ENCODE data around the gene FAM219A. TPM values are rescaled to one million over a fixed set of nuclear protein-coding genes. Genes with fewer than 3 reads are reported as not detected.

The FAM219A gene, protein sequence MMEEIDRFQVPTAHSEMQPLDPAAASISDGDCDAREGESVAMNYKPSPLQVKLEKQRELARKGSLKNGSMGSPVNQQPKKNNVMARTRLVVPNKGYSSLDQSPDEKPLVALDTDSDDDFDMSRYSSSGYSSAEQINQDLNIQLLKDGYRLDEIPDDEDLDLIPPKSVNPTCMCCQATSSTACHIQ
- total RNA-seq (2021) (17.2 to 20.6 TPM (median 19.5 TPM) in 3 replicates), Bru-seq, nascent RNA (percentile 60 among the genes with signal in this experiment)
- long read RNA-seq, experiment 1, transcript FAM219A-207 (6 exons, 3,624 nt): minor isoform, 7 of 82 reads
- long read RNA-seq, experiment 1, transcript FAM219A-209 (6 exons, 3,644 nt): minor isoform, 17 of 82 reads
- long read RNA-seq, experiment 1, transcript FAM219A-206 (6 exons, 3,573 nt): minor isoform, 13 of 82 reads
- long read RNA-seq, experiment 1, transcript FAM219A-201 (6 exons, 3,588 nt): major isoform, 22 of 82 reads
- long read RNA-seq, experiment 1, partial matches to known transcripts: 2 of 82 reads
- long read RNA-seq, experiment 1, other reads (novel, unspliced or antisense): 15 of 82 reads
- long read RNA-seq, experiment 2, transcript FAM219A-201 (6 exons, 3,588 nt): major isoform, 6 of 18 reads
- long read RNA-seq, experiment 2, partial matches to known transcripts: 8 of 18 reads
- long read RNA-seq, experiment 2, other reads (novel, unspliced or antisense): 1 of 18 reads
- long read RNA-seq, experiment 3, partial matches to known transcripts: 0 of 3 reads
- long read RNA-seq, experiment 3, other reads (novel, unspliced or antisense): 3 of 3 reads

DNA sequence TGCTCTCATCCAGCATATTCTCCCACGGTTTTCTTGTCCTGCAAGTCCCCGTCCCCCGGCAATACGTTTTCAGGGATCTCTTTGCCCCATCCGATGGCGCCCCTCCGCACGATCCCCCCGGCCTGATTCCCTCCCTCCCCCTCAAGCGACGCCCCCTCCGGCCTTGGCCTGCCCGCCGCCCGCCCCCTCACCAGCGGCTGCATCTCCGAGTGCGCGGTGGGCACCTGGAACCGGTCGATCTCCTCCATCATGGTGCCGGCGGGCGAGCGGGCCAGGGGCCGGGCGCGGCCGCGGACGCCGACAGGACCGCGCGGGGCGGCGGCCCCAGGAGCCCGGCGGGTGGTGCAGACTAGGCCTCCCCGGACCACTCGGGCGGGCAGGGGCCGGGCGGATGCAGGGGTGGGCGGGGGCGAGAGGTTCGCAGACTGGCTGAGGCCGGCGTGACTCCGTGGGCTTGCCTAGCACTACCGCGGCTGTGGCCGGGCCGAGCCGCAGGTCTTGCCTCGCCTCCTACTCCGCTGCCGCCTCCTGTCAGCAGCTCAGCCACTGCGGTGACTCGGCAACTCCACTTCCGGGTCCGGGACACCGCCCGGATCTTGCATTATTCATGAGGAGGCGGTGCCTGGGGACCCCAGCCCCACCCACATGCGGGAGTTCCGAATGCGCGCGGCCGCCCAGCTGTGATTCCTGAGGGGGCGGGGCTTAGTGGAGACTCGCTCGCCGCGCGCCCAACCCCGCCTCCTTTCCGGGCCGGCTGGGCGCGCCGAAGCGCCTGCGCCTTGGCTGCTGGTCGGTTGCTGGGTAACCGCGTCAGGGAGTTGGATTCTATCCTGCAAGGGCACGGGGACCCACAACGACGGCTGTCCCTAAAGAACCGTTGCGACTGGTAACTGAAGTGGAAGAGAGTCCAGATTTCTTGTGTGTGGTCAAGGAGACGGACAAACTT is at the start of gene FAM219A, which contains the start of gene DNAI1:
Gene FAM219A (minus strand): TSS at position 558 of the 946 bp plus-strand sequence. CDS start 307 bp downstream, at position 251.
Gene DNAI1 (plus strand): TSS at position 793 of the 946 bp plus-strand sequence. CDS start 201 bp downstream, outside the sequence.
- no peaks in the 10 kb centered on the region for H3K36me3 Mint-ChIP-seq
- H3K4me1 Mint-ChIP-seq: peaks cover 18% of the 10 kb centered on the region
- POLR2A ChIA-PET: interaction anchor here (0.6 to 1.1 kb wide), 4 partner anchors 8 to 1456 kb away, joined by 3 to 4 read pairs (median 3); partner anchors contain the start of gene DCTN3
- H3K27me3 Mint-ChIP-seq (ENCODE audit: low read depth): peaks cover 32% of the 10 kb centered on the region
- DNase-seq (ENCODE audit: low spot score) (peak; percentile 99), ATAC-seq (peak; percentile 79)
- no peaks in the 10 kb centered on the region for H3K9me3 Mint-ChIP-seq
- CTCF ChIA-PET: interaction anchor here (0.5 to 5.6 kb wide), 11 partner anchors 20 to 303 kb away, joined by 3 to 34 read pairs (median 4); partner anchors contain the start of gene MYORG
- peak within 1 kb of the TSS; percentile 86 for H3K4me3 Mint-ChIP-seq
- H3K27ac Mint-ChIP-seq: peak within 1 kb of the TSS; percentile 70
- TF ChIP-seq, protein P1, sequence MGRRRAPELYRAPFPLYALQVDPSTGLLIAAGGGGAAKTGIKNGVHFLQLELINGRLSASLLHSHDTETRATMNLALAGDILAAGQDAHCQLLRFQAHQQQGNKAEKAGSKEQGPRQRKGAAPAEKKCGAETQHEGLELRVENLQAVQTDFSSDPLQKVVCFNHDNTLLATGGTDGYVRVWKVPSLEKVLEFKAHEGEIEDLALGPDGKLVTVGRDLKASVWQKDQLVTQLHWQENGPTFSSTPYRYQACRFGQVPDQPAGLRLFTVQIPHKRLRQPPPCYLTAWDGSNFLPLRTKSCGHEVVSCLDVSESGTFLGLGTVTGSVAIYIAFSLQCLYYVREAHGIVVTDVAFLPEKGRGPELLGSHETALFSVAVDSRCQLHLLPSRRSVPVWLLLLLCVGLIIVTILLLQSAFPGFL (CRISPR knock-in tag; IDR thresholded peaks at IDR 0.05; ENCODE audit: borderline replicate concordance): no peak
- no peak for TF ChIP-seq SMAD3 (CRISPR knock-in tag; IDR thresholded peaks at IDR 0.05; ENCODE audit: borderline replicate concordance)
- no peak for TF ChIP-seq ATF3 (CRISPR knock-in tag; conservative IDR thresholded peaks at IDR 0.05)
- TF ChIP-seq SP1 (CRISPR knock-in tag; conservative IDR thresholded peaks at IDR 0.05): peak; percentile 83
- no peak for TF ChIP-seq AFF4 (CRISPR knock-in tag; IDR thresholded peaks at IDR 0.05; ENCODE audit: borderline replicate concordance)
- TF ChIP-seq, protein P2, sequence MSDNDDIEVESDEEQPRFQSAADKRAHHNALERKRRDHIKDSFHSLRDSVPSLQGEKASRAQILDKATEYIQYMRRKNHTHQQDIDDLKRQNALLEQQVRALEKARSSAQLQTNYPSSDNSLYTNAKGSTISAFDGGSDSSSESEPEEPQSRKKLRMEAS (CRISPR knock-in tag; IDR thresholded peaks at IDR 0.05): peak; percentile 44; the same call in 1 of the 2 replicates
- TF ChIP-seq ZNF317 (CRISPR knock-in tag; IDR thresholded peaks at IDR 0.05; ENCODE audit: borderline replicate concordance, low read depth): no peak
- no peak for TF ChIP-seq ZNF121 (CRISPR knock-in tag; IDR thresholded peaks at IDR 0.05)
- 0 out of 2 replicates have a peak, but pooled peaks have one; percentile 14 for TF ChIP-seq FOXP1 (CRISPR knock-in tag; IDR thresholded peaks at IDR 0.05; ENCODE audit: borderline replicate concordance)
- TF ChIP-seq NFE2L1 (CRISPR knock-in tag; IDR thresholded peaks at IDR 0.05): peak; percentile 95
- 0 out of 2 replicates have a peak, but pooled peaks have one; percentile 35 for TF ChIP-seq TEAD1 (CRISPR knock-in tag; IDR thresholded peaks at IDR 0.05)
- TF ChIP-seq MYBL2 (CRISPR knock-in tag; IDR thresholded peaks at IDR 0.05): no peak
- TF ChIP-seq USF2 (CRISPR knock-in tag; IDR thresholded peaks at IDR 0.05): 0 out of 2 replicates have a peak, but pooled peaks have one; percentile 8
- TF ChIP-seq, protein P3, sequence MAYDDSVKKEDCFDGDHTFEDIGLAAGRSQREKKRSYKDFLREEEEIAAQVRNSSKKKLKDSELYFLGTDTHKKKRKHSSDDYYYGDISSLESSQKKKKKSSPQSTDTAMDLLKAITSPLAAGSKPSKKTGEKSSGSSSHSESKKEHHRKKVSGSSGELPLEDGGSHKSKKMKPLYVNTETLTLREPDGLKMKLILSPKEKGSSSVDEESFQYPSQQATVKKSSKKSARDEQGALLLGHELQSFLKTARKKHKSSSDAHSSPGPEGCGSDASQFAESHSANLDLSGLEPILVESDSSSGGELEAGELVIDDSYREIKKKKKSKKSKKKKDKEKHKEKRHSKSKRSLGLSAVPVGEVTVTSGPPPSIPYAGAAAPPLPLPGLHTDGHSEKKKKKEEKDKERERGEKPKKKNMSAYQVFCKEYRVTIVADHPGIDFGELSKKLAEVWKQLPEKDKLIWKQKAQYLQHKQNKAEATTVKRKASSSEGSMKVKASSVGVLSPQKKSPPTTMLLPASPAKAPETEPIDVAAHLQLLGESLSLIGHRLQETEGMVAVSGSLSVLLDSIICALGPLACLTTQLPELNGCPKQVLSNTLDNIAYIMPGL (CRISPR knock-in tag; IDR thresholded peaks at IDR 0.05): no peak
- TF ChIP-seq NR2C2 (CRISPR knock-in tag; IDR thresholded peaks at IDR 0.05): no peak
- TF ChIP-seq TCF7 (CRISPR knock-in tag; IDR thresholded peaks at IDR 0.05; ENCODE audit: low read depth): no peak
- TF ChIP-seq, protein P4, sequence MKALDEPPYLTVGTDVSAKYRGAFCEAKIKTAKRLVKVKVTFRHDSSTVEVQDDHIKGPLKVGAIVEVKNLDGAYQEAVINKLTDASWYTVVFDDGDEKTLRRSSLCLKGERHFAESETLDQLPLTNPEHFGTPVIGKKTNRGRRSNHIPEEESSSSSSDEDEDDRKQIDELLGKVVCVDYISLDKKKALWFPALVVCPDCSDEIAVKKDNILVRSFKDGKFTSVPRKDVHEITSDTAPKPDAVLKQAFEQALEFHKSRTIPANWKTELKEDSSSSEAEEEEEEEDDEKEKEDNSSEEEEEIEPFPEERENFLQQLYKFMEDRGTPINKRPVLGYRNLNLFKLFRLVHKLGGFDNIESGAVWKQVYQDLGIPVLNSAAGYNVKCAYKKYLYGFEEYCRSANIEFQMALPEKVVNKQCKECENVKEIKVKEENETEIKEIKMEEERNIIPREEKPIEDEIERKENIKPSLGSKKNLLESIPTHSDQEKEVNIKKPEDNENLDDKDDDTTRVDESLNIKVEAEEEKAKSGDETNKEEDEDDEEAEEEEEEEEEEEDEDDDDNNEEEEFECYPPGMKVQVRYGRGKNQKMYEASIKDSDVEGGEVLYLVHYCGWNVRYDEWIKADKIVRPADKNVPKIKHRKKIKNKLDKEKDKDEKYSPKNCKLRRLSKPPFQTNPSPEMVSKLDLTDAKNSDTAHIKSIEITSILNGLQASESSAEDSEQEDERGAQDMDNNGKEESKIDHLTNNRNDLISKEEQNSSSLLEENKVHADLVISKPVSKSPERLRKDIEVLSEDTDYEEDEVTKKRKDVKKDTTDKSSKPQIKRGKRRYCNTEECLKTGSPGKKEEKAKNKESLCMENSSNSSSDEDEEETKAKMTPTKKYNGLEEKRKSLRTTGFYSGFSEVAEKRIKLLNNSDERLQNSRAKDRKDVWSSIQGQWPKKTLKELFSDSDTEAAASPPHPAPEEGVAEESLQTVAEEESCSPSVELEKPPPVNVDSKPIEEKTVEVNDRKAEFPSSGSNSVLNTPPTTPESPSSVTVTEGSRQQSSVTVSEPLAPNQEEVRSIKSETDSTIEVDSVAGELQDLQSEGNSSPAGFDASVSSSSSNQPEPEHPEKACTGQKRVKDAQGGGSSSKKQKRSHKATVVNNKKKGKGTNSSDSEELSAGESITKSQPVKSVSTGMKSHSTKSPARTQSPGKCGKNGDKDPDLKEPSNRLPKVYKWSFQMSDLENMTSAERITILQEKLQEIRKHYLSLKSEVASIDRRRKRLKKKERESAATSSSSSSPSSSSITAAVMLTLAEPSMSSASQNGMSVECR (CRISPR knock-in tag; IDR thresholded peaks at IDR 0.05; ENCODE audit: borderline replicate concordance): peak; percentile 25; the same call in 1 of the 2 replicates
- no peak for TF ChIP-seq PRRX2 (CRISPR knock-in tag; IDR thresholded peaks at IDR 0.05)
